Peyer's patch (tissue), 4 donors: ENCODE data around the gene PRF1.

Experiments used
- CTCF ChIP-seq, 6 experiments: fragments of 450-650 bp in 4 of 6; fragments of 200-600 bp in 2 of 6; sonication (generic) in 1 of 6; IDR thresholded peaks; one replicate each; pipeline ENCODE4 v1.5.1; 2017 to 2019; ENCODE audit warnings: antibody characterized with exemption in 6 of 6, mild to moderate bottlenecking in 3 of 6, moderate library complexity in 1 of 6
- POLR2A ChIP-seq, 2 donors: fragments of 450-650 bp; IDR thresholded peaks; one replicate each; pipeline ENCODE4 v1.5.1; 2017; ENCODE audit warnings: antibody characterized with exemption in 2 of 2, mild to moderate bottlenecking in 2 of 2, moderate library complexity in 2 of 2

- TF ChIP-seq CTCF (IDR thresholded peaks at IDR 0.05) = no peak
- no peak for TF ChIP-seq POLR2A (IDR thresholded peaks at IDR 0.05)
Observed at GRCh38 chr10:70598857-70599295, 3.7 kb downstream of the PRF1 start.
